Limb (tissue), 2 donors: ENCODE results near the gene FARP1.

ENCODE experiments used
- DNase-seq, 2 donors: peaks; one replicate each; pipeline ENCODE4 v3.0.0-alpha.2; 2016; ENCODE audit errors: extremely low spot score in 2 of 2

FARP1 gene

DNA sequence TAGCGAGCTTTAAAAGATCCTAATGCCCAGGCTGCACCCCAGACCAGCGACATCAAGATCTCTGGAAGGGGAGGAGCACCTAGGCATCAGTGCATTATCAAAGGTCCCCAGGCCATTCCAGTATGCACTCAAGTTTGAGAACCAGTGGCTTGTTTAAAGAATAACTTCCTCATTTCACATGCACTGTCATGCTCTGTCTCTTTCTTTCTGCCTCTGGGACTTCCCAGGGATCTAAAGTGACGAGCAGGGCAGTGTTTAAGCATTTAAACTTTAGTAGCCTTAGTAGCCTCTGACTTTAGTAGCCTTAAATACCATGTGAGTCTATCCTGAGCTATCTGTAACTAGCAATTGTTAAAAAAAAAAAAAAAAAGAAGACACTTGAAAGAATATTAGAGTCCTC is 8.9 kb upstream of the FARP1 start:
- no peak for DNase-seq

DNA sequence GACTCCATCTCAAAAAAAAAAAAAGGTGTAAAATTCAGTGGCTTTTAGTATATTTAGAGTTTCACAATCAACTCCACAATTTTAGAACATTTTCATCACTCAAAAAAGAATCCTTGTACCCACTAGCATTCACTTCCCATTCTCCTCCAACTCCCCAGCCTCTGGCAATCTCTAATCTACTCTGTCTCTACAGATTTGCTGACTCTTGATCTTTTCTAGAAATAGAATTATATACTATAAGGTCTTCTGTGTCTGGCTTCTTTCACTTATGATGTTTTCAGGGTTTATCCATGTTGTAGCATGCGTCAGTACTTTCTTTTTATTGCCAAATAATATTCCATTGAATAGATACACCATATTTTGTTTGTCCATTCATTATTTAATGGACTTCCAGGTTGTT is 8.0 kb upstream of the FARP1 start:
- DNase-seq, result no peak

DNA sequence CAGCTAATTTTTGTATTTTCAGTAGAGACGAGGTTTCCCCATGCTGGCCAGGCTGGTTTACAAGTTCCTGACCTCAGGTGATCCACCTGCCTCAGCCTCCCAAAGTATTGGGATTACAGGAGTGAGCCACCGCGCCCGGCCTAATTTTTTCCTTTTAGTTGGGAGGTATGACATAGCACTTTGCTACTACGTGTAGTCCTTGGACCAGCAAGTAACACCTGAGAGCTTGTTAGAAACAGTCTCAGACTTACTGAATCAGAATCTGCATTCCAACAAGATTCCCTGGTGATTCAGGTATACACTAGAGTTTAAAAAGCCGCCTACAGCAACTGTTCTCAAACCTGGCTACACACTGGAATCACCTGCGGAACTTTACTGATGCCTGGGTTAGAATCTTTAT is 1.8 kb upstream of the FARP1 start:
- DNase-seq, result no peak

DNA sequence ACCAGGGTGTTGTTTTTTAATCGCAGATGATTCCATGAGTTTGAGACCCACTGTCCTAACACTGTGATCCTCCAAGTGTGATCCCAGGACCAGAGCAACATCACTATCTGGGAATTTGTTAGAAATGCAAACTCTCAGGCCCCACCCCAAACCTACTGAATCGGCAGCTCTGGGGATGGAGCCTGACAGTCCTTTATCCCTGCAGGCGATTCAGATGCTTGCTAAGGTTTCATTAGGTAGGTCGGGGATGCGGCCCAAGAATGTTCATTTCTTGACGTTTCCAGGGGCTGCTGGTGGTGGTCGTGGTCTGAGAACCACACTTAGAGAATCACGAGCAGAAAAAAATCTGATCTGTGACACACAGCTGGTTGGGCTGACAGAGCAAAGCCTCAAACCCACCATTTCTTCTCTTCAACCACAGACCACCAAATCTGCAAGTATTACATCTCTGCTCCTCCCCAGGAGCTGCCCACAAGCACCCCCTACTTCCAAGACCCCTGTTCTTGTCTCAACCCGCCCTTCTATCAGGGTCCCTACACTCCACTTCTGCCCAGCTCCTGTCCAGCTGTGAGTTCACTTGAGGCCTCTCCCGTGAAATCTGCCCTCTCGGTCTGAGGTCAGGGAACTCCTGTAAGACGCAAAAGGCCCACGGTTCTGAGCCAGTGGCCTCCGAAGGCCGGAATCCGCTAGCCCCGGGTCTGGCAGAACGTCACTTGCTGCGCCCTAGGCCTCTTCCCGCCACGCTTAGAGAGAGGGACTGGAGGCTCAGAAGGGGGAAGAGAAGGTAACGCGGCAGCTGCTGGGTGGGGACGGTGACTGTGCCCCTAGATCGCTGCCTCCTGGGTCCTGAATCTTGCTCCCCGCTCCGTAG is 1.1 kb upstream of the FARP1 start:
- DNase-seq, result no peak

DNA sequence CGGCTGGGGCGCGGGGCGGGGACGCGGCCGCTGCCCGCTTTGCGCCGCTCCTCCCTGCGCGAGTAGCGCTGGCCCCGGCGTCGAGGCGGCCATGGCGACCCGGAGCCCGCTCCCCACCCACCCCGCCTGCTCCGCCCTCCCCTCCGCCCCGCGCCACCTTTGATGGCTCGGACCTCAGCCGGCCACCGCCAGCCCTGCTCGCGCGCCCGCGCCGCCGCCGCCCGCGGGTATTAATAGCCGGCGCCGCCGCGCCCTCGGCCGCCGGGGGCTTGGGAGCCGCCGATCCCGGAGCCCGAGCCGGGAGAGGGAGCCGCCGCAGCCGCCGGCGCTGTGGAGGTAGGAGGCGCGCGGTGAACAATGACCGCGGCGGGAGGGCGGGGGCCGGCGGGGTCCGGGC is 261 bp downstream of the FARP1 start:
- DNase-seq, result no peak

DNA sequence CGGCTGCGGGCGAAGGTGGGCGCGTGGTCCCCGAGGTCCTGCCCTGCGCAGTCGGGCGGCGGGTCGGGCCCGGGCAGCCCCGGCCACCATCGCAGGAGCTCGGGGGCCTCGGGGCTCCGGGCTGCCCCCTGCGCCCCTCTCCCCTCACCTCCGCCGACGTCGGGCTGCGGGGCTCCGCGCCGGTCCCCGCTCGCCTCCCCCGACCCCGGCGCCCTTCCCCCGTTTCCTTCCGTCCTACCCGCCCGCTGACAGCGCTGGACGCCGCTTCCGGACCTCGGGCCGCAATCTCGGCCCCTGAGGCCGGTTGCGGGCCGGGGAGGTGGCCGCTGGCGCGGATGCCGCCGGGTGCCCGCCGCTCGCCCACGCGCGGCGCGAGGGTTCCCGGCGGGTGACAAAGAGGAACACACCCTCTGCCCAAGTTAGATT is 720 bp downstream of the FARP1 start:
- peak in 1 of 2 donors; percentile 65 for DNase-seq

DNA sequence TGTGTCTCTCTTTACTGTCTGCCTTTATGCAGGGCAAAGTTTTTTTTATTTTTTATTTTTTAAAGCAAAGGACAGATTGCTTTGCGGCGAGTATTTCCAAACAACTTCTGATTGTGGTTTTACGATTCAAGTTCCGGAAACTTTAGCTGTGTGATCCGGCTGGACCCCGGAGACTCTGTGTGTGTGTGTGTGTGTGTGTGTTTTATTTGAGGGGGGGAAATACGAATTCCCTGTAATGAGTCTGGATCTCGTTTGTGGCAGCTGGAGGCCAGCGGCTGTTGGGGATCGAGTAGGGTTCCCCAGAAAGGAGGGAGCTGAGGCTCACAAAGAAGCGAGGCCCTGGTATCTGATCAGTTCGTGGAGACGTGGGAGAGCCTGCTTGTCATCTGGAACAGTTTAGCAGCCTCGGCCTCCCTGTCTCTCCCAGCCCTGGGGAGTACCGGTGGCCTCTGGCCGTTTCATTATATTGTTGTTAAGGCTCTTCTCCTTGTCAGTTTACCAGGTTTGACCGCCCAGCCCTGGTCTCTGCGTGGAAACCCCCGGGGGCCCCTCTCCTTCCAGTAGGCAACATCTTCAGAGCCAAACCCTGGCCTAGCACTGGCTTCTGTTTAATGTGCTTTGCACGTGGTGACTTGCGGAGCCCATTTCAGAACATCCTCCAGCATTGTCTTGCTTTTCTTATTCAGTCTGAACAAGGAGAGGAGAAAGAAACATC is 1.3 kb downstream of the FARP1 start:
- peak in 1 of 2 donors; percentile 70 for DNase-seq

DNA sequence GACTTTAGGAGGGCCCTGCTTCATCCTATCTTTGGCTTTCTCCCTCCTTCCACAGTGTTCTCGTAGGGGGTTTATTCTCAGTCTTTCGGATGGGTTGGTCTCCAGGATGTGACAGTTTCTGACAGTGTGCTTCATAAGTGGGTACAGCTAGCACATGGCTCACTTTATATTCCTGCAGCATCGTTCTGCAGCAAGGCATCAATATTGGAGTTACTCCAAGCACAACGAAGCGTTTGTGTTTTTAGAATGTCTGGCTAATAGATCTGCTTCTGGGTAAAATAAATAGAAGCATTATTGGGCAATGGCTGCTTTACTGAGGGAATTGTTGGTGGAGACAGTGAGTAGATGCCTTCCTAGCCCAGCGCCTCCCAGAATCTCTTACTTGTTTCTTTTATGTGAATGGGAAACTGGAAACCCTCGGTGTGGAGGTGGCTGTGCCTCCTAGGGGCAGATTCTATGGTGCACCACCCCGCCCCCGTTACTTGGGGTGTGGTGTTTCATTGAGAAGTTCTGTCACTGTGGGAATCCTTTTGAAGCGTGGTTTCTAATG is 2.0 kb downstream of the FARP1 start:
- no peak for DNase-seq

DNA sequence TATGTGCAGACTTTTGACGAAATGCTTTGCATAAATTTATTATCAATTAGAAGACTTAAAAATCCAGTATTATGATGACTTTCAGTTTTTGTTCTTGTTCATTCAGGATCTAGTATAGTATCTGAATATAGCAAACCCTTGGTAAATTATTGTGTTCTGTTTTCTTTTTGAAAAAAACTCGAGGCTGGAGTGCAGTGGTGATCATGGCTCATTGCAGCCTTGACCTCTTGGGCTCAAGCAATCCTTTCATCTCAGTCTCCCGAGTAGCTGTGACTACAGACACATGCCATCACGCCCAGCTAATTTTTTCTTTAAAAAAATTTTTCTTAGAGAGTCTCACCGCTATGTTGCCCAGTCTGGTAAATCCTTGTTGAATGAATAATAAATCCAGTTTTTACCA is 4.6 kb downstream of the FARP1 start:
- no peak for DNase-seq

DNA sequence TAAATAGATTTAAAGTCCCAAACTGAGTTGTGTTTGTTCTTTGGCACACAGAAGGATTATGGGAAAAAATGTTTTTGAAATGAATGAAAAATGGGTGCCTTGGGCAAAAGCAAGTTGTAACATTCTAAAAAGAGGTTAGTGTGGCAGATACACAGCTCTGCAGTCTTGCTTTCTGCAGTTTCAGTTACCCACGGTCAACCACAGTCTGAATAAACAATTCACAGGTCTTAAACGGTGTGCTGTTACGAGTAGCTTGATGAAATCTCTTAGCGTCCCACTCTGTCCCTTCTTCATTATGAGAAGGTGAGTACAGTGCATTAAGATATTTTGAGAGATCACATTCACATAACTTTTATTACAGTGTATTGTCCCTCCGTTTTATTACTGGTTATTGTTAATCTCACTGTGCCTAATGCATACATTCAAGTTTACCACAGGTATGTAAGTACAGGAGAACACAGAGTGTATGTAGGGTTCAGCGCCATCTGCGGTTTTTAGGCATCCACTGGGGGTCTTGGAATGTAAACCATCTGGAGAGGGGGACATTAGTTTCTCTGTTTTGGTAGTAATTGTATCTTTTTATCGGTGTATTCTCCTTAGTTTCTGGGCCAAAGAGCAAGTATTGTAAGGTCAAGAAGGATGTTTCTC is 8.1 kb downstream of the FARP1 start:
- DNase-seq, result no peak

DNA sequence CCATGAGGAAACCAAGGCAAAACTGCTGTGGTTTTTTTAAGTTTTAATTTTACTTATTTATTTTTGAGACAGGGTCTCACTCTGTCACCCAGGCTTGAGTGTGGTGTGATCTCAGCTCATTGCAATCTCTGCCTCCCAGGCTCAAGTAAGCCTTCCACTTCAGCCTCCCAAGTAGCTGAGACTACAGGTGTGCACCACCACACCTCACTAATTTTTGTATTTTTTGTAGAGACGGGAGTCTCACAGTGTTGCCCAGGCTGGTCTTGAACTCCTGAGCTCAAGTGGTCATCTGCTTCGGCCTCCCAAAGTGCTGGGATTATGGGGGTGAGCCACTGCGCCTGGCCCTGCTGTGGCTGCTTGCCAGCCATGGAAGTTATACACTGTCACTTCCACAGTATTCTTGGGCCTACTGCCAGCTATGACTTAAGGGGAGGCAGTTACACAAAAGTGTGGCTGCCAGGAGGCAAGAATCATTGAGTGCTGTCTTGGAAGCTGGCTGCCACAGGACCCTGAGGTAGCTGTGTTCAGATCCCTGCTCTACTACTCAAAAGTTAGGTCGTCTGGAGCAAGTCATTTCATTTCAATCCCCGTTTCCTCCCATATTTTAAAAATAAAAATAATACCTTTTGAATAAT is 12.7 kb downstream of the FARP1 start:
- no peak for DNase-seq

DNA sequence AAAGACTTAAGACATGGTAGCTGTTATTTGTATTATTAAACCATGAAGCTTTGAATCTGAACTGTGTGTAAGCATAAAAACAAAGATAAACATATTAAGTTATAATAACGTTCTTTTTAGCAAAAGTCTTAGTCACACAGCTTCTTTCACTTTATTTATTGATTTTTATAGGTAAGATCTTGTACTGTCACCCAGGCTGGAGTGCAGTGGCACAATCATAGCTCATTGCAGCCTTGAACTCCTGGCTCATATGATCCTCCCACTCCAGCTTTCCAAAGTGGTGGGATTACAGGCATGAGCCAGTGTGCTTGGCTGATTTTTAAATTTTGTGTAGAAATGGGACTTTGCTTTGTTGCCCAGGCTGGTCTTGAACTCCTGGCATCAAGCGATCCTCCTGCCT is 13.4 kb downstream of the FARP1 start:
- DNase-seq, result no peak

DNA sequence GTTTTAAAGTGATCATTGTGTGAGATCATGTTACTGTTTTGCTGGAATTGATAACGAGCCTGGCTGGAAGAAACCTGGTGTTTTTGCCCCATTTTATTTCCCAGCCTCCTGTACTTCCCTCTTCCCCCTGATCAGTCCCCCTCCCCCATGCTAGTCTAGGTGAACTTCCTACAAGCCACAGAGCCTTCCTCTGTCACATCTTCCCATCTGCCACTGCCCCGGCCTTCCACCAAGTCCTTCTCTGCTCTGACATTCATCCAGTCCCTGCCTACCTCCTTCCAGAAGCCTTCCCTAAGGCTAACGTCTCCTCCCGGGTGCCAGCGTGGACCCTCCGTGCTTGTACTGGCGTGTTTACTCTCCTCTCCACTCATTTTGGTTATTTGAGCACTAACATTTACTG is 14.3 kb downstream of the FARP1 start:
- DNase-seq, result no peak

DNA sequence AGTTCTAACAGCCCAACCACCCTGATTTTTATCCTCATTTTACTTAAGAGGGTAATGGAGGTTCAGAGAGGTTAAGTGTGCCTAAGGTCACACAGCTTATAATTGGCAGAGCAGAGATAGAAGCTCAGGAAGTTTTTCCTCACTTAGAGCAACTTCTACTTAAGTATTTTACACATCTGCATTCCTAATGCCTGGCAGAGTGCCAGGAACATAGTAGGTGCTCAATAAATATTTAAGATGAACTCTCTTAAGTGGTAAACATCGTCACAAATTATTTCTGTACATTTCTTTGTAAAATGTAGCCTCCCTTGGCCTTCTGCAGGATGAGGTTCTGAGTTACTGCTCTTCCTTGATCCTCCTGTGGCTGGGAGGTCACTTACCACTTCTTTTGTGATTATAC is 14.7 kb downstream of the FARP1 start:
- DNase-seq, result no peak

DNA sequence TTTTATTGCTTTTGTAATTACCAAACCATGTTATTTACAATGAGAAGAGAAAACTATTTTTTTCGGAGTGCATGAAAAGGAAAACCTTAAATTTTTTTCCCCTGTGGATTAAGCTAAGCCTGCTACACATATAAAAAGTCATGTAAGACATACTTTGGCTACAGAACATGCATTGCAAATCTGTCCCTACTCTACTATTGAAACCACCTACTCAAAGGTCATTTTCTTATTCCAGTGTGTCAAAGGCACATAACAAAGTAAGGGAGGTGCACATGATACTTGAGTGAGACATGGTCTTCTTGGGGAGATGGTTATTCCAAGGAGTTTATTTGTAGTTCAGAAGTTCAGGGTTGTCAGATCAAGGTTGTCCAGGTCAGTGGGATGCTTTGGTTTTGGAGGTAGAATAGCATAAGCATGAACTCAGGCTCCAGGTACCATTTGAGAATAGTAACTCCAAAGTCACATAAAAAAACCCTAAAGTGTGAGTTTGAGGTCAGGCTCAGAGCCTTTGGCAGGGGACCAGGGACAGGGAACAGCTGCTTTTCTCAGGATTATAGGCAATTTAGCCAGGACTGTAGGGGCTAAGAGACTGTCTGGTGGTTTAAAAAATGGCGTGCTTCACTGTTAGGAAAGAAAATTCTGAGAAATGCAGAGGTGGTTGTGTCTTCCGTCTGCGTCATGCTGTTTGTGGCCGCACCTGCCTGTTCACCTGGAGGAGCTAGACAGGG is 15.4 kb downstream of the FARP1 start:
- no peak for DNase-seq

DNA sequence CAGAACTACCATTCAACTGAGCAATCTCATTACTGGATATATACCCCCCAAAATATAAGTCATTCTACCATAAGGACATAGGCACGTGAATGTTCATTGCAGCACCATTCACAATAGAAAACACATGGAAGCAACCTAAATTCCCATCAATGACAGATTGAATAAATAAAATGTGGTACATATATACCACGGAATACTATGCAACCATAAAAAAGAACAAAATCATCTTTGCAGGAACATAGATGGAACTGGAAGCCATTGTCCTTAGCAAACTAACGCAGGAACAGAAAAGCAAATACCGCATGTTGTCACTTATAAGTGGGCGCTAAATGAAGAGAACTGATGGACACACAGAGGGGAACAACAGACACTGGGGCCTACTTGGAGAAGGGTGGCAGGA is 20.0 kb downstream of the FARP1 start:
- DNase-seq, result no peak

DNA sequence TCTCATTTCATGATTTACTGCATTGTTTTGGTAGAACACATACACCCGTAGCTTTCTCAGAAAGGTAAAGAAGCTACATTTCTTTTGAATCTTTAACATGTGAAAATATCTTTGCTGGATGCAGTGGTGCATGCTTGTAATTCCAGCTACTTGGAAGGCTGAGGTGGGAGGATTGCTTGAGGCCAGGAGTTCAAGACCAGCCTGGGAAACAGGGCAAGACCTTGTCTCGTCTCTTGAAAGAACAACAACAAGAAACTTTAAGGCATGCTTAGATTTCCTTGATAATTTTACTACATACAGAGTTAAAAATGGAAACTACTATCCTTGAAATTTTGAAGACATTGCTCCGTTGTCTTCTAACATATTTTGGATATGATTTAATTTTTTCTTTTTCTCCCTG is 26.4 kb downstream of the FARP1 start:
- DNase-seq, result no peak

DNA sequence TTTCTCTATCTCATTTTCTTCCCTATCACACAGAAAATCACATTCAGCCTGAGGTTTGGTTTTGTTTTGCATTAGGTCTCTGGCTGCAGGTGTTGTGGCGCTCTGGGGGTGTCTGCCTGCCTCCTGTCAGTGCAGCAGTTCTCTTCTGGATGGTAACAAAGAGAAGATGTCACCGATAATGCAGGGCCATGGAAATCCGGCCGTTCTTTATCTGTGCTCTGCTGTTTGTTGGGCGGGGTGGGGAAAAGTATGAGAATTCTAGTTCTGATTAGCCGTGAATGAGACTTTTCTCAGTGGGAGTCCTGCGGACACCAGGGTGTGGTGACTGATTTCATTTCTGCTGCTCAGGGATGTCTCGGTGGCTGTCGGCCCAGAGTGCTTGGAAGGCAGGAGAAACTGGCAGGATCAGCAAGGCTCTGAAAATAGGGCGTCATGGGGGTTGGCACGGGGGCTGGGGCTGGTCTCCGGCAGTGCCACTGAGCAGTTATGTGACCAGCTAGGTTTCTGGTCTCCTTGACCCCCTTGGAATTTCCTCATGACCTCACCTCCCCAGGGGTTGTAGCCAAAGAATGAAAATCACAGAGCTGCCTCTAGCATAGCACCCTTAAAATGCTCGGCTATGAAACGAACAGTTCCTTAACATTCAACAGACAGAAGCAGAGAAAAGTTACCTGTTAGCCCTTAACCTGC is 29.2 kb downstream of the FARP1 start:
- no peak for DNase-seq

DNA sequence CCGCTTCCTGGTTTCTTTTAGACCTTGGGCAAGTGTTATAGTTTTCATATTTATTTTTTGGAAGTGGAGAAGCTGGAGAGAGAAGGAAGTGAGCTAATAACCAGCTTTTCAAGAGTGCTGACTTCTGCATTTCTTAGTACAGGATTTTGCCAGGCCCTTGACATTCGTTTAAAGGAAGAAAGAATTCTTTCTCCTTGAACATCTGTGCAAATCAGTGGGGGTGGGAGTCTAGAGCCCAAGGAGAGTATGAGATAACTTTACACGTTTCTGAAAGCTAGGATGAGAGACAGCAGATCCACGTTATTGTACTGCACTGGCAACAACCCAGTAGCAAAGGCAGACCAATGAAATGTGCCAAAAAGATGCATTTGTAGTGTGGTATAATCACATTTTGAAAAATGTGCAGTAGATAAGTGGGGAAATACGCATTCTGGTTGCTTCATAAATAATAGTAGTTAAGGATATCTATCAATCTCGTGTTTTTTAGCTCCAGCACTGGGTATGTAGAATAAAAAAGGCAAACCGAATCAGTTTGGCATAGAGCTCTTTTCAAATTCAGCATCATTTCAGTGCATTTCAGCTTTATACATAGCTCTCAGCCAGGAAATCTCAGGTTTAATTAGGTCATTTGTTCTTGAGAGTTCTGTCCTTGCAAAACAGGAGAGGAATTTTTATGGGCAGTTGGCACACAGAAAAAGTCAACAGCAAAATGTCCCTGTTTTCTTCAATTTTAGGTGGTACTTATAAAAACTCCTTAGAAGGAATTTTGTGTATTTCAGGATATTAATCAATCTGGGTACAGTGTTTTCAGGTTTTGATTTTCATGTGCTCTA is 29.9 kb downstream of the FARP1 start:
- DNase-seq, result peak in 1 of 2 donors; percentile 50
